ENCODE measurements around the gene STN1. TPM values are rescaled to one million over a fixed set of nuclear protein-coding genes. Genes with fewer than 3 reads are reported as not detected.

Gene STN1
- total and polyA plus RNA-seq, 9 of the 15 experiments (the other 6 are each of a cell fraction or from before 2014, with no cell fraction given) = 9.1 to 19.6 (median 13.8) TPM

DNA sequence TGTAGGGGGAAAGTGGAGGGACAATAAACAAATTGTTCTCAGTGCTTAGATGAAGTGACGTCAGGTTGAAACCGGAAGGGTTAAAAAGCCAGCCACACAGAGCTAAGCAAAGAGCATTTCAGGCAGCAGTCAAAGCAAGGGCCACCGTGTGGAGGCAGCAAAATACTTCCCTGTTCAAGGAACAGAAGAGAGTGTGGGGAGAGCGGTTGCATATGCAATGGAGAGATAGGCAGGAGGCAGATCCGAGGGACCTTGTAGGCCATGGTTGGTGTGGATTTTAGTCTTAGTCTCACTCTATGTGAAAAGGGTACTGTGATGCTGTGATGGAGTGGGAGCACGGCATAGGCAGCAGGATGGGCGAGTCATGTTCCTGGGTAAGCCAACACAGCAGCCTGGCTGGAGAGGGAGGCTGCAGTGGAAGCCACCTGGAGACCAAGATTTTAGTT is 3.8 kb upstream of the STN1 start (continued):
- TF ChIP-seq, protein P1, sequence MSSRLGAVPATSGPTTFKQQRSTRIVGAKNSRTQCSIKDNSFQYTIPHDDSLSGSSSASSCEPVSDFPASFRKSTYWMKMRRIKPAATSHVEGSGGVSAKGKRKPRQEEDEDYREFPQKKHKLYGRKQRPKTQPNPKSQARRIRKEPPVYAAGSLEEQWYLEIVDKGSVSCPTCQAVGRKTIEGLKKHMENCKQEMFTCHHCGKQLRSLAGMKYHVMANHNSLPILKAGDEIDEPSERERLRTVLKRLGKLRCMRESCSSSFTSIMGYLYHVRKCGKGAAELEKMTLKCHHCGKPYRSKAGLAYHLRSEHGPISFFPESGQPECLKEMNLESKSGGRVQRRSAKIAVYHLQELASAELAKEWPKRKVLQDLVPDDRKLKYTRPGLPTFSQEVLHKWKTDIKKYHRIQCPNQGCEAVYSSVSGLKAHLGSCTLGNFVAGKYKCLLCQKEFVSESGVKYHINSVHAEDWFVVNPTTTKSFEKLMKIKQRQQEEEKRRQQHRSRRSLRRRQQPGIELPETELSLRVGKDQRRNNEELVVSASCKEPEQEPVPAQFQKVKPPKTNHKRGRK (tag; IDR thresholded peaks at IDR 0.05) = no peak
- TF ChIP-seq NBN (IDR thresholded peaks at IDR 0.05; ENCODE audit: low read depth) (no peak), FOXP1 (CRISPR knock-in tag; IDR thresholded peaks at IDR 0.05) (no peak), ATF7 (IDR thresholded peaks at IDR 0.05) (peak; percentile 85), POLR2AphosphoS2 (IDR thresholded peaks at IDR 0.05; ENCODE audit: low read length) (no peak), ESRRB (CRISPR knock-in tag; IDR thresholded peaks at IDR 0.05; ENCODE audit: borderline replicate concordance) (no peak), RFX5 (IDR thresholded peaks at IDR 0.05; ENCODE audit: low read depth, low read length) (no peak), XRCC3 (IDR thresholded peaks at IDR 0.05) (no peak), WHSC1 (IDR thresholded peaks at IDR 0.05; ENCODE audit: low read length) (no peak), HNRNPLL (IDR thresholded peaks at IDR 0.05; ENCODE audit: low read depth, low read length, poor library complexity, severe bottlenecking) (no peak), ZBED1 (IDR thresholded peaks at IDR 0.05) (no peak), CBX8 (IDR thresholded peaks at IDR 0.05; ENCODE audit: borderline replicate concordance, extremely low read depth, low read depth, low read length, poor library complexity, severe bottlenecking) (no peak), ARNT (IDR thresholded peaks at IDR 0.05) (no peak)
- TF ChIP-seq, protein P2, sequence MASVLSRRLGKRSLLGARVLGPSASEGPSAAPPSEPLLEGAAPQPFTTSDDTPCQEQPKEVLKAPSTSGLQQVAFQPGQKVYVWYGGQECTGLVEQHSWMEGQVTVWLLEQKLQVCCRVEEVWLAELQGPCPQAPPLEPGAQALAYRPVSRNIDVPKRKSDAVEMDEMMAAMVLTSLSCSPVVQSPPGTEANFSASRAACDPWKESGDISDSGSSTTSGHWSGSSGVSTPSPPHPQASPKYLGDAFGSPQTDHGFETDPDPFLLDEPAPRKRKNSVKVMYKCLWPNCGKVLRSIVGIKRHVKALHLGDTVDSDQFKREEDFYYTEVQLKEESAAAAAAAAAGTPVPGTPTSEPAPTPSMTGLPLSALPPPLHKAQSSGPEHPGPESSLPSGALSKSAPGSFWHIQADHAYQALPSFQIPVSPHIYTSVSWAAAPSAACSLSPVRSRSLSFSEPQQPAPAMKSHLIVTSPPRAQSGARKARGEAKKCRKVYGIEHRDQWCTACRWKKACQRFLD (CRISPR knock-in tag; IDR thresholded peaks at IDR 0.05) = no peak
- TF ChIP-seq, protein P3, sequence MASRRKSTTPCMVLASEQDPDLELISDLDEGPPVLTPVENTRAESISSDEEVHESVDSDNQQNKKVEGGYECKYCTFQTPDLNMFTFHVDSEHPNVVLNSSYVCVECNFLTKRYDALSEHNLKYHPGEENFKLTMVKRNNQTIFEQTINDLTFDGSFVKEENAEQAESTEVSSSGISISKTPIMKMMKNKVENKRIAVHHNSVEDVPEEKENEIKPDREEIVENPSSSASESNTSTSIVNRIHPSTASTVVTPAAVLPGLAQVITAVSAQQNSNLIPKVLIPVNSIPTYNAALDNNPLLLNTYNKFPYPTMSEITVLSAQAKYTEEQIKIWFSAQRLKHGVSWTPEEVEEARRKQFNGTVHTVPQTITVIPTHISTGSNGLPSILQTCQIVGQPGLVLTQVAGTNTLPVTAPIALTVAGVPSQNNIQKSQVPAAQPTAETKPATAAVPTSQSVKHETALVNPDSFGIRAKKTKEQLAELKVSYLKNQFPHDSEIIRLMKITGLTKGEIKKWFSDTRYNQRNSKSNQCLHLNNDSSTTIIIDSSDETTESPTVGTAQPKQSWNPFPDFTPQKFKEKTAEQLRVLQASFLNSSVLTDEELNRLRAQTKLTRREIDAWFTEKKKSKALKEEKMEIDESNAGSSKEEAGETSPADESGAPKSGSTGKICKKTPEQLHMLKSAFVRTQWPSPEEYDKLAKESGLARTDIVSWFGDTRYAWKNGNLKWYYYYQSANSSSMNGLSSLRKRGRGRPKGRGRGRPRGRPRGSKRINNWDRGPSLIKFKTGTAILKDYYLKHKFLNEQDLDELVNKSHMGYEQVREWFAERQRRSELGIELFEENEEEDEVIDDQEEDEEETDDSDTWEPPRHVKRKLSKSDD (conservative IDR thresholded peaks at IDR 0.05; ENCODE audit: low read length) = no peak
- TF ChIP-seq, protein P4, sequence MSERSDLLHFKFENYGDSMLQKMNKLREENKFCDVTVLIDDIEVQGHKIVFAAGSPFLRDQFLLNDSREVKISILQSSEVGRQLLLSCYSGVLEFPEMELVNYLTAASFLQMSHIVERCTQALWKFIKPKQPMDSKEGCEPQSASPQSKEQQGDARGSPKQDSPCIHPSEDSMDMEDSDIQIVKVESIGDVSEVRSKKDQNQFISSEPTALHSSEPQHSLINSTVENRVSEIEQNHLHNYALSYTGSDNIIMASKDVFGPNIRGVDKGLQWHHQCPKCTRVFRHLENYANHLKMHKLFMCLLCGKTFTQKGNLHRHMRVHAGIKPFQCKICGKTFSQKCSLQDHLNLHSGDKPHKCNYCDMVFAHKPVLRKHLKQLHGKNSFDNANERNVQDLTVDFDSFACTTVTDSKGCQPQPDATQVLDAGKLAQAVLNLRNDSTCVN (CRISPR knock-in tag; IDR thresholded peaks at IDR 0.05) = no peak
- TF ChIP-seq, protein P5, sequence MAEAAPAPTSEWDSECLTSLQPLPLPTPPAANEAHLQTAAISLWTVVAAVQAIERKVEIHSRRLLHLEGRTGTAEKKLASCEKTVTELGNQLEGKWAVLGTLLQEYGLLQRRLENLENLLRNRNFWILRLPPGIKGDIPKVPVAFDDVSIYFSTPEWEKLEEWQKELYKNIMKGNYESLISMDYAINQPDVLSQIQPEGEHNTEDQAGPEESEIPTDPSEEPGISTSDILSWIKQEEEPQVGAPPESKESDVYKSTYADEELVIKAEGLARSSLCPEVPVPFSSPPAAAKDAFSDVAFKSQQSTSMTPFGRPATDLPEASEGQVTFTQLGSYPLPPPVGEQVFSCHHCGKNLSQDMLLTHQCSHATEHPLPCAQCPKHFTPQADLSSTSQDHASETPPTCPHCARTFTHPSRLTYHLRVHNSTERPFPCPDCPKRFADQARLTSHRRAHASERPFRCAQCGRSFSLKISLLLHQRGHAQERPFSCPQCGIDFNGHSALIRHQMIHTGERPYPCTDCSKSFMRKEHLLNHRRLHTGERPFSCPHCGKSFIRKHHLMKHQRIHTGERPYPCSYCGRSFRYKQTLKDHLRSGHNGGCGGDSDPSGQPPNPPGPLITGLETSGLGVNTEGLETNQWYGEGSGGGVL (CRISPR knock-in tag; IDR thresholded peaks at IDR 0.05) = no peak

Measured in K562 (cell line).